Kidney tubule cell (primary cell): ENCODE data around the gene MCF2L.

Source experiments
- DNase-seq: peaks from one replicate; pipeline ENCODE4 v3.0.0-alpha.2; 2018; ENCODE audit warnings: low spot score

MCF2L gene

DNA sequence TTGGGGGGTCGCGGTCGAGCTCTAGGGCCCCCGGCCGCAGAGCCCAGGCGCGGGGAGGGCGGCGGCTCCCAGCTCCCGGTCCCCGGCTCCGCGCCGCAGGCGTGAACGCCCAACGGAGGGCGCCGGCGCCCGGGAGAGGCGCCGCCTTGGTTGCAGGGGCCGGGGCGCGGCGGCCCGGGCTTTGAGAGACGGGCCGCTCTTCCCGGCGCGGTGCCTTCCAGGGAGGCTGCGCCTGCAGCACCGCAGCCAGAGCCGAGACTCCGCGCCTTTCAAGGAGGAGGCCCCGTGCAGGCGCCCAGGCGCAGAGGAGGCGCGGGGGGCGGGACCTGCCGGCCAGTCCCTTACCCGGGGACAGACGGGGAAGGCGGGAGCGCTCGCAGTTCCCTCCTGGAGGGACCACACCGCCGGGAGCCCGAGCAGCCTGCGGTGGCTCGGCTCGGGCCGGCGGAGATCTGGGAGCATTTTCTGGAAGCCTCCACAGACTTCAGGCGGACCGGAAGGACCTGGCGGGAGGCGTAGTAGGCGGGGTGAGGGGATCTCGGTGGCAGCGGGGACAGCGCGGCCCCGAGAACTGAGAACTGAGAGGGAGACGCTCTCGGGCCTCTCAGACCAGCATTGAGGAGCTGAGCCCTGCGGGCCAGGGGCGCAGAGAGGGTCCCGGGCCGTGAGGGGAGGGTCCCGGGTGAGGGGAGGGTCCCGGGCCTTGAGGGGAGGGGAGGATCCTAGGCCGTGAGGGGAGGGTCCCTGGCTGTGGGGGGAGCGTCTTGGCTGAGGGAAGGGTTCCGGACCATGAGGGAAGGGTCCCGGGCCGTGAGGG lies 25.5 kb upstream of the MCF2L start:
- peak; percentile 50 for DNase-seq

DNA sequence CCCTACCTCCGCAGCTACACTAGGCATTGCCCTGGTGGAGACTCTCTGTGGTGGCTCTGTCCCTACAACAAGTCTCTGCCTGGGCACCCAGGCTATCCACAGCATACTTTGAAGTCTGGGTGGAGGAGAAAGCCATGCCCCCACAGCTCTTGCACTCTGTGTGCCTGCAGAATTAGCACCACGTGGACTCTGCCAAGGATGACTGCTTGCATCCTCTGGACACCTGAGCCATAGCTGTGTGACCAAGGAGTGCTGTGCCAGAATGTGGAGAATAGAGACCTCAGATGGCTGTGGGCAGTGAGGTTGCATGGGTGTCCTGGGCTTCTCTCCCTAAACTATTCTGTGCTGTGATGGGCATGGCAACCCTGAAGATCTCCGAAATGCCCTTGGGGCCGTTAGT lies 21.2 kb upstream of the MCF2L start:
- no peak for DNase-seq

DNA sequence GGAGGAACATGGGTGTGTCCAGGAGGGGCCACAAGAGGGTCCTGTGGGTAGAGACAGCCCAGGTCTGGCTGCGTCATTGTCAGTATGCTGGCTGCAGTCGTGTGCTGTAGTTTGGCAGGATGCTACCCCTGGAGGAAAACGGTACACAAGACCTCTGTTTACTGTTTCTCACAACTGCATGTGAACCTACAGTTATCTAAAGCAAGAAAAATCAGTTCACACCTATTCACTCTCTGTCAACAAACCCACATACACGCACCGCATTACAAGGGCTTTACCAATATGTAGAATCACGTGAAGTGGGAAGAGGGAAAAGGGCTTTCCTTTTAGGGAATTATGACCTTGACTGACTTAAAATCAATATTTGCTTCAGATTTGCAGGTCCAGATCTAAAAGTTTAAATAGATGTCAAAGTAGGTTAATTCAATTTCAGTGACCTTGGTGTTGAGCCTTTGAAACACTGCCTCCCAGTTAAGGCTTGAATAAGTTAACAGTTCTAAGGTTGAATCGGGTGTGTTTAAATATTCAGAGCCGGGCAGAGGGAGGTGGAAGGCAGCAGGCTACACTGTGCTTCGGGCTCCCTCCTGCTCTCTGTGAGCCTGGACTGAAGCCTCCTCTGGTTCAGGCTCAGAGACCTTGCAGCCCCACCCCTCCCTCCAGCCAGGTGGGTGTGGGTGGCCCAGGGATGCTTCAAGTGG lies 17.2 kb upstream of the MCF2L start:
- no peak for DNase-seq

DNA sequence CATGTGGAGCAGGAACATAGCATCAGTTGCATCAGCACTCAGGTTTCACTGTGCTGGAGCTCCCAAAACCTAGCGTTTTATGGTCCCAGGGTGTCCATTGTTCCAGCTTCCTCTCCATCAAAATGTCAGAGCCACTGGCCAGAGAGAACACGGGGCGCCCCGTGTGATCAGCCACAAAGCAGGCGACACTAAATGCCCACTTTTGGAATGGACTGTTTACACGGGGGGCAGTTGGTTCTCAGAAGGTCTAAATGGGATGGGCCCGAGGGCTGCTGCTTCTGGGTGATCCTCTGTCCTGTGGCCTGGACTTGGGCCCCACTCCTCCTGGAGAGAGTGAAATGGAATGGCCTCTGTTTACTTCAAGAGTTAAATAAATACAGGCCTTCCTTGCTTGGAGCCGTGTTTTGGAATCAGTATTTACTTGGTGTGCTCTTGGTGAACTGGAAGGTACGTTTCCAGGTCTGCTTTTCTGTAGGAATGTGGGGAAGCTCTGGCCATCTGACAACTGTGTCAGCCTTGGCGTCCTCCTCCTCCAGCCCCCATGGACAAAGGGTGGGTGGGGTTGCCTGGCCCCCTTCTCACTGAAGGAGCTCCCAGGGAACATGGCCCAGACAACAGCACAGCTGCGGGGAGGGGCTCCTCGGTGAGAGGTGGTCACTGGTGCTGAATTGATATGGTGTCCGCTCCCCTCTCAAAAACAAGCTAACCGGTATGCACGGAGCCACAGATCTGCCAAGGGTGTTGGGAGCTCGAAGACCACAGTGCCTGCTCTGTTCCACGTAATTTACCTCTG lies 16.1 kb upstream of the MCF2L start:
- no peak for DNase-seq

DNA sequence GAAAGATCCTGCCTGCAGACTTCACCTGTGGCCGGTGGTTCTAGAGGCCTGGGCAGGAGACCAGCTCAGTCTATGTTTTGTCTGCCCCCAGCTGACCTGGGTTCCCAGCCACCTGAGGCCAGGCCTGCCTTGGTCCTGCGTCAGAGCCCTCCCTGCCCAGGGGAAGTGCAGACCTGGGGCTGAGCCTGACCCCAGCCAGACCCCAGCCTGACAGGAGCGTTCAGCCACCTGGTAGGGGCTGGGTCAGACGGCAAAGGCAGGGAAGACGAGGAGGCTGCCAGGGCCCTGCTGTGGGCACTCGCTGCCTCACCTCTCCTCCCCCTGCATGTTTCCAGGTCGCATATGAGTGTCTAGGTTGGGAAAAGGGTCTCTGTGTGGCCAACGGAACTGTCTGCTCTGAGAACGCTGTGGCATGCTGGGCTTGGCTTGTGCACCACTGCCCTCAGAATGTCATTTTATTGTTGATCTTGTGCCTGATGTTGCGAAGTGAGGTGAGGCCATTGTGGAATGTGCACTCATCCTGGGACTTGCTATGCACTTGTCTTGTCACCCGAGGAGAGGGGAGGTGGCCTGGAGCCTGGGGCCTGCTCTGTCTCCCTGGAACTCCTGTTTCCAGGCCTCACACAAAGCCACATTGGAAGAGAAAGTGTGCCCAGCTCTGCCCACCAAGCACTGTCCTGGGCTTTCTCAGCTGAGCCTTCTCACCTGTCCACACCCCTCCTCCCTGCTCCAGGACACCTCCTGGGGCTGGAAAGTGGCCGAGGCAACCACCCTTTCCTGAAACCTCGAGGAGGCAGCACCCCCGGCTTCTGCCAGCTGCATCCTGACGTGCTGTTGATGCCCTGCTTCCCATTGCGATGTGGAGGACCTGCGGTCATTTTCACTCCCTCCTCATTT lies 15.2 kb upstream of the MCF2L start:
- peak; percentile 15 for DNase-seq

- DNase-seq = no peak
Measured at GRCh38 chr13:112954488-112955270, 14.3 kb upstream of the MCF2L start.

DNA sequence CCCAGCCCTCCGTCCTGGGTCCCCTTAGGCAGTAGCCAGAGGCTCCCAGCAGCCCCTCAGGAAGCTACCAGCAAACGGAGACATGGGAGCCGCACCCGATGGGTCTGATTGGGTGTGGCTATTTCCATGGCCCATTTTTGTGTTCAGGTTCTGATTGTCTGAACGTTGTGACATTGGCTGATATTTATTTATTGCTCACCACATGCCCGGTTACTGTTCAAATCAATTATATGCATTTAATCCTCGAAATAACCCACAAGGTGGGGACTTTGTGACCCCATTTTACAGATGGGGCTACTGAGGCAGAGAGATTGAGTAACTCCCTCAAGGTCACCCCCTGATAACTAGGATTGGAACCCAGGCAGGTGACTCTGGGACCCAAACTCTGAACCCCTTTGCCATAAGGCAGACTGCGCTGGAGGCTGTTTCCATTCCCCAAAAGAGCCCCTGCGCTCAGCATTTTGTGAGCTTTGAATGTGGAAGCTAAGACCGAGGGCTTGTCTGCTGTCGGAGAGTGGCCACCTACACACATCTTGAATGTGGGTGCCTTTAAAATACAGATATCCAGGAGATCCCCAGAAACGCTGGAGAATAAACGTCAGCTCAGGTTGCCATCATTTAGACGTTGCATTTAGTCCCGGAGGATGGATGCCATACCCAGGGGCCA lies 13.6 kb upstream of the MCF2L start:
- DNase-seq = no peak

DNA sequence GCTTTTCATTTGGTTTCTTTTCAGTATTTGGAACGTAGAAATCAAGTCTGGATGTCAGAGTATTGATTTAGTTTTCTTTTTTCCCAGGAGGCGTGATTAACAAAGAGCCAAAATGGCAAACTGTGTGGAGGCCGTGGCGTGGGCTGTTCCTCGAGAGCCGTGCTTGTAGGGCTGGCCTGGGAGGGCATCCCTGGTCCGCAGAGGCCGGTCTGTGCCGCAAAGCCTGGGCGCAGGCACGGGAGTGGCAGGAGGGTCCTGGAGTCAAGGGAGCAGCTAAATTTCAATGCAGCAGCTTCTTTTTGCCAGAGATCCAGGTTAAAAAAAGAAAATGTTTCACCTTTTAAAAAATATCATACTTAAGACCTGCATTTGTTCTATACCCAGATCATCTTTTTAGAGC lies 13.1 kb upstream of the MCF2L start:
- no peak for DNase-seq

DNA sequence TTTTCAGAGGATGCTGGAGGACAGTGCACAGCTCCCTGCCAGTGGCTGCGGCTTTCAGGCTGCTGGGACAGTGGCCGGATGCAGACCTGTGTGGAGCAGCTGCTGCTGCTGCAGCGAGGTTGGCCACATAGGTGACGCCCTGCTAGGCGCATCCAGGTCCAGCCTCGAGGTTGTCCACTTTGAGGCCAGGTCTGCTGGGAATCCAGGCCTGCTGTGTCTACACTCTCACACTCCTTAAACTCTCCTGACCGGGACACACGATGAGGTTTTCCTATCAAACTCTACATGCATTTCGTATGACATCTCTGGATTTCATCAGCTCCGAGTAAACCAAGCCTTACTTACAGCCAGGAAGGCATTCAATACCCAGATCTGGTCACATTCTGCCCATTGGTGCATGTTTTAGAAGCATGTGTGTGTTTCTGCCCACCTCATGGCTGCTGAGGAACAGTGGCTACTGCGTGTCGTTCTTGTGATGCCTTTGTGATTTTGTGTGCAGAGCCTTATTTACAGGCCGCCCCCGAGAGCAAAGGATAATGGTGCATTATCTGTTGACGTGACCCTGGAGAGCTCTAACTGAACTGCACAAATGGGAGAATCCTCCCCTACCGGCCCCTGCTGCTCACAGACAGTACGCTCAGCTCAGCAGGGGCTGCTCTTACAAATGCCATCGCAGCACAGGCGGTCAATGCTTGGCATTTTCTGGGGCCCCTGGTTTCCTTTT lies 12.3 kb upstream of the MCF2L start:
- DNase-seq = no peak

GRCh38 chr13:112957295-112957677 lies 11.7 kb upstream of the MCF2L start:
- no peak for DNase-seq

DNA sequence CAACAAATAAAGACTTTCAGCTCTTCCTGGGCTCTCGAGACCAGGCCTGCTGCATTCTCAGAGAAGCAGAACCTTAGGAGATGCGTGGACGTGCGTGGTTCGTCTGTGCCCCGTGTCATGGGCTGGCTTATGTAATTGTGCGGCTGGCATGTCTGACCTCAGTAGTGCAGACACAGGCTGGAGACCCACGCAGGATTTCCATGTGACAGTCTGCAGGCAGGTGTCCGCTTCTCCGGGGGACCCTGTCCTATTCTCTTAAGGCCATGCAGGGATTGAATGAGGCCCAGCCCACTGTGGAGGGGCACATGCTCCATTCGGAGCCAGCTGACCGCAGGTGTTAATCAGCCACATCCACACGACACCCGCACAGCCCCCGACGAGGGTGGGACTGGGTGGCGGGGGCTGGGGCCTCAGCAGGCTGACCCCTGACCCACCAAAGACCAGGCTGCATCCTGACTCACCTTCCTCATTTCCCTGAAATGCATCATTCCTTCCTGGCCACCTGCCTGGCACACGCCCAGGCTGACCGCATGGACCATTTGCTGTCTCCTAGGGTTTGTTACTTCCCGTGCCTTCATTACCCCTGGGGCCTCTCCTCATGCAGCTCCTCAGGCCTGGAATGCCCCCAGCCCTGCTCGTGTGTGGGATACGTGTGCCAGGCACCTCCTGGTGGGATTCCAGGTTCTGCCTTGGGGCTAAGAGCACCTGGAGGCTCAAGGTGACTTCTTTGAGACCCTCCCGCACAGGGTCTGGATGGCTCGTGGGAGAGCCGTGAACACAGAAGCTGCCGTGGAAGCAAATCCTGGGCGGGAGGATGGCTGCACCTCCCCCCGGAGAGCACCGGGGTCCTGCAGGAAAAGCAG lies 10.7 kb upstream of the MCF2L start:
- DNase-seq = peak; percentile 66

GRCh38 chr13:112959206-112959605 lies 9.8 kb upstream of the MCF2L start:
- no peak for DNase-seq

GRCh38 chr13:112959701-112960542 lies 9.1 kb upstream of the MCF2L start:
- no peak for DNase-seq

DNA sequence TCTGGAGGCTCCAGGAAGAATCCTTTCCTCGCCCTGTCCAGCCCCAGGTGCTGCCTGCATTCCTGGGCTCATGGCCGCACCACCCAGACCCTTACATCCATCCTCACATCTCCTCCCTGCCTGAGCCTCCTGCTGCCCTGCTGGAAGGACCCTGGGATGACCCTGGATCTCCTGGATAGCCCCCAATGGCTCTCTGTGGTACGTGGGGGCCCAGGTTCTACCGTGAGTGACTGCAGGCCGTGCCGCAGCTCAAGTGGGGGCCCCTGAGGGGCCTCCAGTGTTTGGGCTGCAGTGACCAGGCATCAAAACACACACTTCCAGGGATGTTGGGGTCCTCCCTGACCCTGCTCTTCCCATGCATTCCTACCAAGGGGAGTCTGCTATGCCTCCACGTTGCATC lies 8.3 kb upstream of the MCF2L start:
- no peak for DNase-seq

- no peak for DNase-seq
Measured at GRCh38 chr13:112961457-112962369, 7.3 kb upstream of the MCF2L start.

GRCh38 chr13:112962396-112962795 lies 6.6 kb upstream of the MCF2L start:
- DNase-seq = no peak
